Activated naive CD4-positive, alpha-beta T cell treated with anti-CD3 and anti-CD28 coated beads, Interleukin-2, amount 50 U/mL, for 16 hours (primary cell): Measurements from ENCODE around the gene SORCS2.

Source experiments
- DNase-seq: peaks from one replicate; pipeline ENCODE4 v3.0.0-alpha.2; 2020

Gene SORCS2

GRCh38 chr4:7779432-7779768 lies 587.1 kb downstream of the SORCS2 start:
- no peak for DNase-seq

- no peak for DNase-seq
Measured at GRCh38 chr4:7780751-7781348, 588.5 kb downstream of the SORCS2 start.

DNA sequence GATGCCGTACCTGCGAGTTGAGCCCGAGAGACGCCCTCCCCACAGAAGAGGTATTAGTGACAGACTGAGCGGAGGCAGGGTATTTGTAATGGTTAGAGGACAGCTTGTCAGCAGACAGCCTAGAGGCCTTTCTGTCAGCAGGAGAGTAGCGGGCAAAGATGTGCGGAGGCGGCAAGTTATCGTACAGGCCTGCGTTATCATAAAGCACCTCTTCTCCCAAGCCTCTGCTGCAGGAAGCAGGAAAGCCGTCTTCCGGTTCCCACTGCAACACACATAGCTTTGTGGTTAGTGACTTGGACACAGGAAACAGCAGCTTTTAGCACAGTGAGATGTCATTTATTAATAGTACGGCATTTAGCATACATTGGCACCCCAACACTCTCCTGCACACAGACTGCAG lies 589.0 kb downstream of the SORCS2 start:
- no peak for DNase-seq

GRCh38 chr4:7781993-7782392 lies 589.7 kb downstream of the SORCS2 start:
- no peak for DNase-seq

DNA sequence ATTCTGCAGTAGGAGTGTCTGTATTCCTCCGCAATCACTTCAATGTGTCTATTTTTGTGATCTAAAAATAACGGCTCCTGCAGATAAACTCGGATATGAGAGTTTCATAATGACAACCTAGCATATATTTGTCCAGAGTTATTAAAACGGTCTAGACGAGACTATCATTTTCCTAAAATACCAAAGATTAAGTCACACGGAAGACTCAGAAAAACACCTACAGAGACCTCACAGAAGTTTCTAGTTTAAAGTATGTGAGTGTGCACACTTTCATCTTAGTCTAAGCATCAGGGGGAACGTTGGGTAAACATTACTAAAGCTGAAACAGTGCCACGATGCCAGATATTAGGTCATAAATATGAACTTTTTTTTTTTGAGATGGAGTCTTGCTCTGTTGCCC lies 590.4 kb downstream of the SORCS2 start:
- no peak for DNase-seq

DNA sequence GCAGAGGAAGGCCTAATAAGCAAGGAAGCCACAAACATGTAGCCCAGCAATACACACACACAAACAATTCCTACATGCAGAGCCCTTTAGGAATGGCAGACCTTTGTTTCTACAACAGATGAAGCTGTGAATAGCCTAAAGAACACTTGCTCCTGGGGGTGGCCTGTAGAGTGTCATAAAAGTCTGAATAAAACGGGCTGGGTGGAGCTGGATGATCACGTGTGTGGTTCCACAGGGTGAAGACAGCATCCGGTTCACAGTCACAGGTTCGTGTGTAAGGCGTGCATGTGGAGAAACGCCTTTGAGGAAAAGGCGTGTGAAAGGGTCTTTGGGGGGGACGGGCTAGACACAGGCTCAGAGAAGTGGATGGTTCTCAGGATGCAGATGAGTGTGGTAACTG lies 591.2 kb downstream of the SORCS2 start:
- DNase-seq, result no peak

- no peak for DNase-seq
Measured at GRCh38 chr4:7784131-7784870, 592.0 kb downstream of the SORCS2 start.

GRCh38 chr4:7785017-7785416 lies 592.7 kb downstream of the SORCS2 start:
- no peak for DNase-seq

DNA sequence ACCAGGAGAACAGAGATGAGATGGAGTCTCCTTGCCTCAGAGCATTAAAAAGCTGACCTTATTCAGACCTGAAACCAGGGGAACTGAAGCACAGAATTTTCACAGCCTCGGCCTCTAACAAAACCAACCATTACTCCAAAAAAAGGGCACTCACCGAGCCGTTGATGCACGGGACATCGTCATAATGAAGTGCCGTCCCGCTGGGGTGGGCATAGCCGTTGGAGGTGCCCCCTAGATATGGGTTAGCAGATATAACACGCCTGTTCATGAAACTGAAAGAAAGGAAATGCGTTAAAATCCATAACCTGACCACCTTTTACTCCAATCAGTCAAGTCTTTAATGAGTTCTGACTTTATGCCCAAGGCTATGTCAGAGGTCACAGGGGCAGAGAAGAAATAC lies 593.7 kb downstream of the SORCS2 start:
- DNase-seq, result no peak

DNA sequence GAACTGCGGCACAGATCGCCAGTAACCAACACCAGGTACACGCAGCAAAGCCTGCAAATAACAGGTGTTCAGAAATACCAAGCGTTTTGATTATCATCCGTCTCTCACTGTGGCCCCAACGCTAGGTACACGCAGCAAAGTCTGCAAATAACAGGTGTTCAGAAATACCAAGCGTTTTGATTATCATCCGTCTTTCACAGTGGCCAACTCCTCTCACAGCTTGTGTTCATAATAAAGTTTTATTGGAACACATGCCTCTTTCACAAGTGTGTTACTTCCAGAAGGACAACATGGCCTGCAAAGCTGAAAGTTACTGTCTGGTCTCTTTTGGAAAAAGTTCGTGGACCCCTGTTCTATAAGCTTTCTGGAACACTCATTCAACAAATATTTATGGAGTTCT lies 594.2 kb downstream of the SORCS2 start:
- no peak for DNase-seq

- no peak for DNase-seq
Measured at GRCh38 chr4:7787067-7787466, 594.7 kb downstream of the SORCS2 start.

GRCh38 chr4:7787681-7788141 lies 595.4 kb downstream of the SORCS2 start:
- DNase-seq, result no peak

DNA sequence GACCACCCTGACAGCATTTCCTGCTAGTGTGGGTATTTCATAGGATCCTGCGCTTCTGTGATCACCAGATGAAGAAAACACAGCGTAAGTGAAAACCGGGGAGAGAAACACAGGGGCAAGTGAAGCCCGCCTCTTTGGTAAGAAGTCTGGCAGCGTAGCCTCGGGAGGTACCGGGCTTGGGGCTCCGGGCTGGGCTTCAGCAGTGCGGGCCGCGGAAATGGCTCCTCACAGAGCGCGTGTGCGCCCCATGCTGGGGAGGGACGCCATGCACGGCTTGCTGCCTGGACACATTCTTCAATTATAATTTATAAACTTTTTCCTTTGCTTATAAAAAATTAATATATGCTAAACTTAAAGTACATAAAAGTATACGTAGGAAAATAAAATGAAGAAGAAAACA lies 595.9 kb downstream of the SORCS2 start:
- no peak for DNase-seq

- no peak for DNase-seq
Measured at GRCh38 chr4:7788694-7789425, 596.5 kb downstream of the SORCS2 start.

DNA sequence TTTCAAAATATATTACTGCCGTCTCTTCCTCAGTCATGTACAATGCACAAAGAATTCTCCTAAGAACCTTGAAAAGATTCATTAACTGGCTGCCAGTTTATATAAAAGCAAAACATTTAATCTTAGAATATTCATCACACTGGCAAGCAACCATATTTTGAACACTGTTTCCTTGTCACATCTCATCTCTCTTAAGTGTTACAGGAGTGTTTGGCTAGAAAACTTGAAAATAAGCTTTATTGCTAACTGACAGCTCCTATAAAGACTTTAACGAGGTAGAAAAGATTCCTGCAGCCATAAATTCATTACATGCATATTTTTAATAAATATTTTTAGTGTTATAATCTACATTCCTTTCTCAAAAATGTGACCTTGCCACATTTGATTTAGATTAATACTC lies 597.7 kb downstream of the SORCS2 start:
- DNase-seq, result no peak

DNA sequence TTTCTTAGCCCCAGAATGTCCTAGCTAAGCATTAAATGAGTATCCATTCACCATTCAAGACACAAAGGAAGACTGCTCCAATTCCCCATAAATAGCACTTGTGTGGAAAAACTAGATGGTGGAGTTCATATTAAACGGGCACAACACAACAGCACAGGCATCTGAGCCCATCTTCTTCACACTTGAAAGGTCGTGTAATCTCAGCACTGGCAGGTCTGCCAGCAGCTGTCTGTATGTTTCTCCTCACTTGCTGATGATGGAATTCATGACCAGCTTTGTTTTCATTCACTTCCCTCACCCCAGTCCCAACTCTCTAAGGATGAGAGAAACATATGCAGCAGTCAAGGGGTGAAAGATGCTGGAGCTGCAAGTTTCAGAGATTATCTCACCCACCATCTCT lies 598.7 kb downstream of the SORCS2 start:
- DNase-seq, result no peak
